ENCODE measurements around the gene PHACTR1. TPM values are rescaled to one million over a fixed set of nuclear protein-coding genes. Genes with fewer than 3 reads are reported as not detected.
"Not testable (repeated sequence)": the region's sequence is repeated elsewhere in the genome, so short reads cannot be mapped to it uniquely, and the experiment has no call there.

PHACTR1 gene
- total RNA-seq, 1 experiment from 2014 or later = 0.05 TPM

DNA sequence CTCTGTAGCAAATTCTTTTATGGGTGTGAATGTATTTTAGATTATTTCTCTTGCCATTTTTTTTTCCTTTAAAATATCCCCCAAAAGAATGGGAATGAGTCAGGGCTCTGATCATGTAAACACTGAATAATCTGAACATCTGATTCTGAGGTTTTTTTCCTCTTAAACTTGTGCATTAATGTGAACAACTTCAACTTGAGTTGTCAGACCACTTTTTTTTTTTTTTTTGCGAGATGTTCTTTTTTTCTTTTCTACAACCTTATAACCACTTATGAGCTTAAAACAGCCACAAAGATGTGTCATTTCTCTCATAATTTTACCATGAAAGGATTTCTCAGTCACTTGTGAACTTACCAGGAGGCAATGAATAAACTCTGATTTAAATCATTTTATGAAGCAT is 526.5 kb downstream of the PHACTR1 start:
- in situ Hi-C loops (cut with HindIII; ENCODE audit: low pct_unique_long_range_greater_than_20kb, low sequenced_read_pairs) (no loop called here), intact Hi-C loops (cut with micrococcal nuclease; ENCODE audit: unreplicated experiment) (no loop called here)
- Histone ChIP-seq H3K9me3 (ENCODE audit: control insufficient read depth, insufficient read depth, low read depth, low read length) (no peaks in the 10 kb centered on the region), H3K27ac (ENCODE audit: low read length) (no peak overlapping the region), H3K36me3 (ENCODE audit: control insufficient read depth, insufficient read depth, low read length) (no peaks in the 10 kb centered on the region), H3K4me3 (ENCODE audit: low read depth in 2 of 2, low read length in 2 of 2) (no peak overlapping the region), H3K27me3 (ENCODE audit: control insufficient read depth, insufficient read depth, low read length) (no peaks in the 10 kb centered on the region), H3K4me1 (ENCODE audit: control insufficient read depth, insufficient read depth, low read length) (no peaks in the 10 kb centered on the region)
- TF ChIP-seq, protein P1, sequence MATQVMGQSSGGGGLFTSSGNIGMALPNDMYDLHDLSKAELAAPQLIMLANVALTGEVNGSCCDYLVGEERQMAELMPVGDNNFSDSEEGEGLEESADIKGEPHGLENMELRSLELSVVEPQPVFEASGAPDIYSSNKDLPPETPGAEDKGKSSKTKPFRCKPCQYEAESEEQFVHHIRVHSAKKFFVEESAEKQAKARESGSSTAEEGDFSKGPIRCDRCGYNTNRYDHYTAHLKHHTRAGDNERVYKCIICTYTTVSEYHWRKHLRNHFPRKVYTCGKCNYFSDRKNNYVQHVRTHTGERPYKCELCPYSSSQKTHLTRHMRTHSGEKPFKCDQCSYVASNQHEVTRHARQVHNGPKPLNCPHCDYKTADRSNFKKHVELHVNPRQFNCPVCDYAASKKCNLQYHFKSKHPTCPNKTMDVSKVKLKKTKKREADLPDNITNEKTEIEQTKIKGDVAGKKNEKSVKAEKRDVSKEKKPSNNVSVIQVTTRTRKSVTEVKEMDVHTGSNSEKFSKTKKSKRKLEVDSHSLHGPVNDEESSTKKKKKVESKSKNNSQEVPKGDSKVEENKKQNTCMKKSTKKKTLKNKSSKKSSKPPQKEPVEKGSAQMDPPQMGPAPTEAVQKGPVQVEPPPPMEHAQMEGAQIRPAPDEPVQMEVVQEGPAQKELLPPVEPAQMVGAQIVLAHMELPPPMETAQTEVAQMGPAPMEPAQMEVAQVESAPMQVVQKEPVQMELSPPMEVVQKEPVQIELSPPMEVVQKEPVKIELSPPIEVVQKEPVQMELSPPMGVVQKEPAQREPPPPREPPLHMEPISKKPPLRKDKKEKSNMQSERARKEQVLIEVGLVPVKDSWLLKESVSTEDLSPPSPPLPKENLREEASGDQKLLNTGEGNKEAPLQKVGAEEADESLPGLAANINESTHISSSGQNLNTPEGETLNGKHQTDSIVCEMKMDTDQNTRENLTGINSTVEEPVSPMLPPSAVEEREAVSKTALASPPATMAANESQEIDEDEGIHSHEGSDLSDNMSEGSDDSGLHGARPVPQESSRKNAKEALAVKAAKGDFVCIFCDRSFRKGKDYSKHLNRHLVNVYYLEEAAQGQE (IDR thresholded peaks at IDR 0.05; ENCODE audit: insufficient read depth in 1 of 2, low read depth in 2 of 2, low read length in 1 of 2) = no peak
- TF ChIP-seq TCF7L2 (IDR thresholded peaks at IDR 0.05; ENCODE audit: low read depth, low read length) (no peak), POLR2AphosphoS5 (IDR thresholded peaks at IDR 0.05; ENCODE audit: low read depth, low read length) (no peak), SIN3A (IDR thresholded peaks at IDR 0.05; ENCODE audit: borderline replicate concordance, insufficient read depth, low read depth, low read length) (no peak)
- TF ChIP-seq, protein P2, sequence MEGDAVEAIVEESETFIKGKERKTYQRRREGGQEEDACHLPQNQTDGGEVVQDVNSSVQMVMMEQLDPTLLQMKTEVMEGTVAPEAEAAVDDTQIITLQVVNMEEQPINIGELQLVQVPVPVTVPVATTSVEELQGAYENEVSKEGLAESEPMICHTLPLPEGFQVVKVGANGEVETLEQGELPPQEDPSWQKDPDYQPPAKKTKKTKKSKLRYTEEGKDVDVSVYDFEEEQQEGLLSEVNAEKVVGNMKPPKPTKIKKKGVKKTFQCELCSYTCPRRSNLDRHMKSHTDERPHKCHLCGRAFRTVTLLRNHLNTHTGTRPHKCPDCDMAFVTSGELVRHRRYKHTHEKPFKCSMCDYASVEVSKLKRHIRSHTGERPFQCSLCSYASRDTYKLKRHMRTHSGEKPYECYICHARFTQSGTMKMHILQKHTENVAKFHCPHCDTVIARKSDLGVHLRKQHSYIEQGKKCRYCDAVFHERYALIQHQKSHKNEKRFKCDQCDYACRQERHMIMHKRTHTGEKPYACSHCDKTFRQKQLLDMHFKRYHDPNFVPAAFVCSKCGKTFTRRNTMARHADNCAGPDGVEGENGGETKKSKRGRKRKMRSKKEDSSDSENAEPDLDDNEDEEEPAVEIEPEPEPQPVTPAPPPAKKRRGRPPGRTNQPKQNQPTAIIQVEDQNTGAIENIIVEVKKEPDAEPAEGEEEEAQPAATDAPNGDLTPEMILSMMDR (IDR thresholded peaks at IDR 0.05) = no peak
- ATAC-seq (no peak), DNase-seq (ENCODE audit: low read depth, low spot score) (no peak)
- ChIA-PET POLR2A (no interaction called here), CTCF (no interaction called here)
- BruUV-seq (replicated peaks) = no TSS peak

DNA sequence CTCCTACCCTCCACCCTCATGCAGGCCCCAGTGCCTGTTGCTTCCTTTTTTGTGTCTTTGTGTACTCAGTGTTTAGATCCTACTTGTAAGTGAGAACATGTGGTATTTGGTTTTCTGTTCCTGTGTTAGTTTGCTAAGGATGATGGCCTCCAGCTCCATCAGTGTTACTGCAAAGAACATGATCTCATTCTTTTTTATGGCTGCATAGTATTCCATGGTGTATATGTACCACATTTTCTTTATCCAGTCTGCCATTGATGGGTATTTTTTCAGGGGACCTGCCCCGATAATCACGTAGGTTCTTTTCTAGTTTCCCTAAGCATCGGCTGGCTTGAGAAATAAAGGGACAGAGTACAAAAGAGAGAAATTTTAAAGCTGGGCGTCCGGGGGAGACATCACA is 527.2 kb downstream of the PHACTR1 start:
- H3K27ac ChIP-seq (ENCODE audit: low read length); POLR2A ChIA-PET; H3K4me3 ChIP-seq (ENCODE audit: low read depth in 2 of 2, low read length in 2 of 2); H3K36me3 ChIP-seq (ENCODE audit: control insufficient read depth, insufficient read depth, low read length); H3K4me1 ChIP-seq (ENCODE audit: control insufficient read depth, insufficient read depth, low read length); CTCF ChIA-PET; BruUV-seq (replicated peaks); ATAC-seq; intact Hi-C loops (cut with micrococcal nuclease; ENCODE audit: unreplicated experiment); DNase-seq (ENCODE audit: low read depth, low spot score); in situ Hi-C loops (cut with HindIII; ENCODE audit: low pct_unique_long_range_greater_than_20kb, low sequenced_read_pairs); H3K9me3 ChIP-seq (ENCODE audit: control insufficient read depth, insufficient read depth, low read depth, low read length); H3K27me3 ChIP-seq (ENCODE audit: control insufficient read depth, insufficient read depth, low read length): not testable (repeated sequence)

DNA sequence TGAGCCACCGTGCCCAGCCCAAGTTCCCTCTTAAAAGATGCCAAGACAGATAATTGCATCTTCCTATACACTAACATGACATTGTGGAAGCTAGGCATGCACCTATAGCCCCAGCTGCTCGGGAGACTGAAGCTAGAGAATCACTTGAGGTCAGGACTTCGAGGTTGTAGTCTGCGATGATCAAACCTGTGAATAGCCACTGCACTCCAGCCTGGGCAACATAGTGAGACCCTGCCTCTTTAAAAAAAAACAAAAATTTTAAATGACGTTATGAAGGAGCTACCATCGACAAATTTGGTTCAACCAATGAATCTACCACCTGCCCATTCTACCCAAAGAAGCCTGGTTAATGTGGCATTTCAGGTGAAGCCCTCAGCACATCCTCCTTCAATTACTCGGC is 531.1 kb downstream of the PHACTR1 start:
- ChIA-PET CTCF (interaction anchor here (0.5 kb wide), 1 partner anchor 291 kb away, joined by 3 read pairs; no protein-coding TSS in a partner anchor), POLR2A (no interaction called here)
- no TSS peak for BruUV-seq (replicated peaks)
- no peaks in the 10 kb centered on the region for H3K9me3 ChIP-seq (ENCODE audit: control insufficient read depth, insufficient read depth, low read depth, low read length)
- in situ Hi-C loops (cut with HindIII; ENCODE audit: low pct_unique_long_range_greater_than_20kb, low sequenced_read_pairs) = no loop called here
- no peaks in the 10 kb centered on the region; the same call in 1 of the 2 replicates for H3K27me3 ChIP-seq (ENCODE audit: control insufficient read depth, insufficient read depth, low read length)
- H3K27ac ChIP-seq (ENCODE audit: low read length) = no peak overlapping the region
- H3K36me3 ChIP-seq (ENCODE audit: control insufficient read depth, insufficient read depth, low read length) = no peaks in the 10 kb centered on the region
- DNase-seq (ENCODE audit: low read depth, low spot score) (no peak), ATAC-seq (no peak)
- intact Hi-C loops (cut with micrococcal nuclease; ENCODE audit: unreplicated experiment) = no loop called here
- H3K4me1 ChIP-seq (ENCODE audit: control insufficient read depth, insufficient read depth, low read length) = no peaks in the 10 kb centered on the region
- TF ChIP-seq POLR2AphosphoS5 (IDR thresholded peaks at IDR 0.05; ENCODE audit: low read depth, low read length) (no peak), TCF7L2 (IDR thresholded peaks at IDR 0.05; ENCODE audit: low read depth, low read length) (no peak)
- TF ChIP-seq, protein P1 (IDR thresholded peaks at IDR 0.05; ENCODE audit: insufficient read depth in 1 of 2, low read depth in 2 of 2, low read length in 1 of 2) = no peak
- no peak overlapping the region for H3K4me3 ChIP-seq (ENCODE audit: low read depth in 2 of 2, low read length in 2 of 2)
